Measurements from ENCODE around the gene PELI1.

Gene PELI1, protein sequence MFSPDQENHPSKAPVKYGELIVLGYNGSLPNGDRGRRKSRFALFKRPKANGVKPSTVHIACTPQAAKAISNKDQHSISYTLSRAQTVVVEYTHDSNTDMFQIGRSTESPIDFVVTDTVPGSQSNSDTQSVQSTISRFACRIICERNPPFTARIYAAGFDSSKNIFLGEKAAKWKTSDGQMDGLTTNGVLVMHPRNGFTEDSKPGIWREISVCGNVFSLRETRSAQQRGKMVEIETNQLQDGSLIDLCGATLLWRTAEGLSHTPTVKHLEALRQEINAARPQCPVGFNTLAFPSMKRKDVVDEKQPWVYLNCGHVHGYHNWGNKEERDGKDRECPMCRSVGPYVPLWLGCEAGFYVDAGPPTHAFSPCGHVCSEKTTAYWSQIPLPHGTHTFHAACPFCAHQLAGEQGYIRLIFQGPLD

DNA sequence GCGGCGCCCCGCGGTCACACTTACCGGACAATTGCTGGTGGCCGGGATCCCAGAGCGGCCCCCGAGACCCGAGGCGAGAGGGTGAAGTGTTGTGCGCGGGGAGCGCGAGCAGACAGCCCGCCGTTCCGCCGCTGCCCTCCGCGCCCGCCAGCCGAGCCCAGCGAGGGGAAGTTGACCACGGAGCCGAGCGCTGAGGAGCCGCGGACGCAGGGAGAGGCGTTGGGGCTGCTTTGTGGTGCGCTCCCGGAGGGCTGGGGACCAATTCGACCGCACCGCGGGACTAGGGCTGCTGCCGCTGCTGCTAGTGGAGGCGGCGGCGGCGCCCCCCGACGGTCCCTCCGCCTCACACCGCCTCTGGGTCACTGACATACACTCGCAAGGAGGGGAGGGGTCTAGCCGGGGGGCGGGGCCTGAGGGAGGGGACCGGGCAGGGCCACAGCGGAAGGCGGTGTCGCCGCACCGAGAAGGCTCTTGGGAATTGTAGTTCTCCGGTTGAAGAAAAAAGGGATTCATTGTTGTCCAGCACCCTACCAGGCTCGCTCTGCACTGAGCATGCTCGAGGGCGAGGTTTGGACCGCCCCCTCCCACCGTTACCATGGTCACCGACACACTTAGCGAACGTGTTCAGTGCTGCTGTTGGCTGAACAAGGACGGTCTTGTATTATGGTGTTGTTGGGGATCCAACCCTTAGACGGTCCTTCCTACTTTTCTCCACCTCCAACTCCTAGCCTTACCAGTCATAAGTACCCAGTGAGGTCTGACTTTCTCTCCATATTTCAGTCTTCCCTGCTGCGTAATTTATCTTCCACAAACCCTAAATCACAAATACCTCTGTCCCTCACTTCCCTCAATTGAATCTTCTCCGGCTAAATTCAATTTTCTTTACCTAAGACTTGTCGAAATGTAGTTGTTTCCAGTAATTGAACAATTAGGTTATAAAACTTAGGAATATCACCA, at the start of gene PELI1:
PELI1 (minus strand) TSS at position 364 of the 957 bp plus-strand sequence. CDS start 36,110 bp downstream, outside the sequence.
- TF ChIP-seq Cebpa-rat (IDR thresholded peaks at IDR 0.05), result no peak
- Histone ChIP-seq H3K9me3 (replicated peaks in 1 of 11) (no peaks in the 10 kb centered on the region), H3K4me3 (peak within 1 kb of the TSS; percentile 86 to 98 (median 94)), H3K27ac (peak within 1 kb of the TSS; percentile 88 to 99 (median 96)), H3K9ac (peak within 1 kb of the TSS; percentile 94 to 100 (median 98)), H3K4me2 (peak within 1 kb of the TSS; percentile 66 to 99 (median 79)), H3K4me1 (peaks cover 27 to 38% (median 34%) of the 10 kb centered on the region in 10 experiments), H3K36me3 (peaks cover 0 to 38% (median 0%) of the 10 kb centered on the region in 11 experiments; a peak in 9 of 22 replicates), H4K20me1 (peaks cover 0 to 41% (median 25%) of the 10 kb centered on the region in 11 experiments; a peak in 14 of 22 replicates), H3K27me3 (no peaks in the 10 kb centered on the region; a peak in 1 of 22 replicates)

GRCh38 chr2:64193491-64193890, 49.3 kb upstream of the PELI1 start:
- Histone ChIP-seq H3K36me3 (no peaks in the 10 kb centered on the region), H3K9ac (peak overlapping the region in 1 of 11 experiments; percentile 76; a peak in 2 of 22 replicates), H3K9me3 (replicated peaks in 1 of 11) (peaks cover 0 to 12% (median 0%) of the 10 kb centered on the region in 11 experiments; a peak in 1 of 22 replicates), H3K4me2 (peak overlapping the region in 3 of 11 experiments; percentile 51 to 74 (median 71); a peak in 7 of 22 replicates), H3K27ac (peak overlapping the region in 3 of 11 experiments; percentile 88 to 96 (median 92); a peak in 6 of 22 replicates), H3K27me3 (no peaks in the 10 kb centered on the region), H3K4me3 (no peak overlapping the region), H4K20me1 (no peaks in the 10 kb centered on the region), H3K4me1 (peaks cover 8 to 81% (median 23%) of the 10 kb centered on the region in 10 experiments)
- no peak for TF ChIP-seq Cebpa-rat (IDR thresholded peaks at IDR 0.05)

DNA sequence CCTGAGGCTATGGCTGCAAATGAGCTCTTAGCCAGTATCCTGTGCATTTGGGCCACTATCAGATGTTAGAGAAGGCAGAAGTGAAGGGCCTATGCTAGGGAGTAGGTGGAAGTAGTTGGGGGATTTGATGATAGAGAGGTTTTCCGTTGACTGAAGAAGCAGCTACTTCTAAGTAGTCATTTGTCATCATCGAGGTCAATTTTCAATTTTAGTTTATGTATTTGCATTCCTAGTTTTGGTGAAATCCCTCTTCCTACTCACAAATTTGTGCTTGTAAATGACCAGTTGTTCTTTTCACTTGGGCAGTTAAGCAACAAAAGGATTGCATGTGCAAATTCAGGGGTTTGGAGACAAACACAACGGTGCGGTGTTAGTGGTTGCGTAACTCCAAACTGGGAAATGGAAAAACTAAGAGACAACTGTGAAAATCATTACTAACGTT, 48.5 kb upstream of the PELI1 start:
- Histone ChIP-seq H3K27ac (peak overlapping the region in 6 of 11 experiments; percentile 55 to 96 (median 78); a peak in 11 of 22 replicates), H3K4me2 (peak overlapping the region in 7 of 11 experiments; percentile 12 to 74 (median 55); a peak in 14 of 22 replicates)
- peak in 6 of 11 experiments; percentile 36 to 89 (median 67); a peak in 5 of 22 replicates for TF ChIP-seq Cebpa-rat (IDR thresholded peaks at IDR 0.05)

GRCh38 chr2:64192125-64192479, 47.9 kb upstream of the PELI1 start:
- Histone ChIP-seq H3K9ac (peak overlapping the region in 3 of 11 experiments; percentile 64 to 80 (median 76); a peak in 6 of 22 replicates), H3K4me1 (peaks cover 0 to 81% (median 15%) of the 10 kb centered on the region in 10 experiments; a peak in 16 of 20 replicates), H3K36me3 (no peaks in the 10 kb centered on the region), H3K27ac (peak overlapping the region in 9 of 11 experiments; percentile 7 to 96 (median 60); a peak in 14 of 22 replicates), H3K4me3 (peak overlapping the region in 2 of 10 experiments; percentile 7 to 11; a peak in 2 of 20 replicates), H3K4me2 (peak overlapping the region; percentile 12 to 74 (median 44); a peak in 20 of 22 replicates), H3K27me3 (no peaks in the 10 kb centered on the region), H4K20me1 (no peaks in the 10 kb centered on the region), H3K9me3 (replicated peaks in 1 of 11) (peaks cover 0 to 12% (median 0%) of the 10 kb centered on the region in 11 experiments; a peak in 1 of 22 replicates)
- TF ChIP-seq Cebpa-rat (IDR thresholded peaks at IDR 0.05), result no peak

More for the DNA sequence above, 48.5 kb upstream of the PELI1 start:
- peaks cover 0 to 81% (median 16%) of the 10 kb centered on the region in 10 experiments; a peak in 17 of 20 replicates for H3K4me1 ChIP-seq
- H3K9ac ChIP-seq, result peak overlapping the region in 3 of 11 experiments; percentile 64 to 80 (median 76); a peak in 6 of 22 replicates
- peaks cover 0 to 12% (median 0%) of the 10 kb centered on the region in 11 experiments; a peak in 1 of 22 replicates for H3K9me3 ChIP-seq (replicated peaks in 1 of 11)
- peak overlapping the region in 2 of 10 experiments; percentile 7 to 11; a peak in 2 of 20 replicates for H3K4me3 ChIP-seq
- H3K36me3 ChIP-seq, result no peaks in the 10 kb centered on the region
- no peaks in the 10 kb centered on the region for H4K20me1 ChIP-seq
- H3K27me3 ChIP-seq, result no peaks in the 10 kb centered on the region

DNA sequence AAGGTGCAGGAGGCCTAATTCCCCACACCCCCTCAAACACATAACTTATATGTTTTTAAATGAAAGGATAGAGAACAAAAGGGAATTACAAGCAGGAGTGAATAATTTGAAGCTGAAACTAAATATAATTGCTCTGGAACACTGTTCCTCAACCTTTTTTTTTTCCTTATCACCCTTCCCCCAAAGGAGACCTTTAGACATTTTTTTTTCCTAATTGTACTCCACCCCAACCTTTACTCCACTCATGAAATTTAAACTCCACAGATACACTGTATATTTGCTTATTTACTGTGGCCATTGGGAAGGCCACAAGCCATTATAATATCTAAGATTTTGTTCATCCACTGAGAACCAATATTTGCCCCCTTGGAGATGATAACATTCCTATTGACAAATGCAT, 45.4 kb upstream of the PELI1 start:
- H3K4me2 ChIP-seq, result peak overlapping the region in 3 of 11 experiments; percentile 51 to 74 (median 71); a peak in 6 of 22 replicates
- H3K27ac ChIP-seq, result peak overlapping the region in 2 of 11 experiments; percentile 10 to 96; a peak in 2 of 22 replicates
- H3K36me3 ChIP-seq, result no peaks in the 10 kb centered on the region
- H3K4me1 ChIP-seq, result peaks cover 0 to 85% (median 15%) of the 10 kb centered on the region in 10 experiments; a peak in 16 of 20 replicates
- TF ChIP-seq Cebpa-rat (IDR thresholded peaks at IDR 0.05), result no peak
- no peaks in the 10 kb centered on the region for H4K20me1 ChIP-seq
- no peak overlapping the region for H3K9ac ChIP-seq
- H3K4me3 ChIP-seq, result no peak overlapping the region
- H3K27me3 ChIP-seq, result no peaks in the 10 kb centered on the region
- H3K9me3 ChIP-seq (replicated peaks in 1 of 11), result peaks cover 0 to 12% (median 0%) of the 10 kb centered on the region in 11 experiments; a peak in 1 of 22 replicates

DNA sequence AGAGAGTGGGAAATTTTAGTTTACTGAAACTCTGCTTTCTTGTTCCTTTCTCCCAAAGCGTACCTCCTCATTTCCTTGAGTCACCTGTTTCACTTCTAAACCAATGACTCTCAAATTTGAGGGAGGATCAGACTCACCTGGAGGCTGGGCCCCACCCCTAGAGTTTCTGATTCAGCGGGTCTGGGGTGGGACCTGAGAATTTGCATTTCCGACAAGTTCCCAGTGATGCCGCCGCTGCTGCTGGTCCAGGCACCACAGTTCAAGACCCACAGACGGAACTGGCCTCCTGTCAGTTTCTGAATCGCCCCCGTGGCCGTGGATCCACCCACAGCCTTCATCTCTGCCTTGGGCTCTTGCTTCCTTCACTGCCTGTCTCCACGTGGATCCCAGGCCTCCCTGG, 44.9 kb upstream of the PELI1 start:
- peaks cover 0 to 81% (median 15%) of the 10 kb centered on the region in 10 experiments; a peak in 16 of 20 replicates for H3K4me1 ChIP-seq

GRCh38 chr2:64186699-64187605, 42.7 kb upstream of the PELI1 start:
- H3K4me3 ChIP-seq, result no peak overlapping the region
- H3K9me3 ChIP-seq (replicated peaks in 1 of 11), result 0 out of 22 replicates have a peak, but pooled peaks cover 0 to 3% (median 0%) of the 10 kb centered on the region in 11 experiments
- H3K36me3 ChIP-seq, result no peaks in the 10 kb centered on the region
- no peaks in the 10 kb centered on the region for H4K20me1 ChIP-seq
- TF ChIP-seq Cebpa-rat (IDR thresholded peaks at IDR 0.05), result no peak
- peak overlapping the region in 3 of 11 experiments; percentile 34 to 74 (median 71); a peak in 6 of 22 replicates for H3K4me2 ChIP-seq
- H3K4me1 ChIP-seq, result peaks cover 0 to 61% (median 6%) of the 10 kb centered on the region in 10 experiments; a peak in 16 of 20 replicates
- H3K9ac ChIP-seq, result no peak overlapping the region
- H3K27me3 ChIP-seq, result no peaks in the 10 kb centered on the region
- H3K27ac ChIP-seq, result no peak overlapping the region

More for the DNA sequence above, 44.9 kb upstream of the PELI1 start:
- no peak overlapping the region for H3K4me3 ChIP-seq
- no peaks in the 10 kb centered on the region for H3K36me3 ChIP-seq
- H3K4me2 ChIP-seq, result peak overlapping the region in 3 of 11 experiments; percentile 51 to 74 (median 71); a peak in 6 of 22 replicates
- no peak overlapping the region for H3K9ac ChIP-seq
- peak overlapping the region in 1 of 11 experiments; percentile 10; a peak in 1 of 22 replicates for H3K27ac ChIP-seq
- no peaks in the 10 kb centered on the region for H3K27me3 ChIP-seq
- H4K20me1 ChIP-seq, result no peaks in the 10 kb centered on the region
- H3K9me3 ChIP-seq (replicated peaks in 1 of 11), result peaks cover 0 to 12% (median 0%) of the 10 kb centered on the region in 11 experiments; a peak in 1 of 22 replicates
- TF ChIP-seq Cebpa-rat (IDR thresholded peaks at IDR 0.05), result no peak
